Type B pancreatic cell (in vitro differentiated cells): ENCODE data around the gene DRC3. TPM values are rescaled to one million over a fixed set of nuclear protein-coding genes. Genes with fewer than 3 reads are reported as not detected.

Experiments
- DNase-seq: peaks from one replicate; pipeline ENCODE4 v3.0.0; 2021; ENCODE audit warnings: mixed read lengths; ENCODE audit not compliant: unreplicated experiment; ENCODE audit errors: extremely low spot score
- H3K27ac Mint-ChIP-seq: 2 replicates; pipeline ENCODE4 v1.8.0; 2021; ENCODE audit warnings: mild to moderate bottlenecking, mixed read lengths
- H3K27me3 Mint-ChIP-seq: 2 replicates; pipeline ENCODE4 v1.8.0; 2021; ENCODE audit warnings: mixed read lengths
- H3K36me3 Mint-ChIP-seq: 2 replicates; pipeline ENCODE4 v1.8.0; 2021; ENCODE audit warnings: mixed read lengths
- H3K4me1 Mint-ChIP-seq: one replicate; pipeline ENCODE4 v1.8.0; 2021; ENCODE audit warnings: mixed read lengths; ENCODE audit not compliant: unreplicated experiment
- H3K4me3 Mint-ChIP-seq: 2 replicates; pipeline ENCODE4 v1.8.0; 2021; ENCODE audit warnings: mild to moderate bottlenecking, mixed read lengths
- H3K9me3 Mint-ChIP-seq: 2 replicates; pipeline ENCODE4 v1.8.0; 2021; ENCODE audit warnings: mixed read lengths
- total RNA-seq: library from RNA; stranded (reverse); gene quantifications from 2 replicates; pipeline ENCODE4 v1.2.1, GENCODE V29; 2021; ENCODE audit warnings: low replicate concordance
- TF ChIP-seq, protein P1 (sequence below): fragments of 200-600 bp; sonication (generic); conservative IDR thresholded peaks from 2 replicates; pipeline ENCODE4 v1.5.0; 2021; ENCODE audit warnings: antibody characterized with exemption, mild to moderate bottlenecking

DRC3 gene
- total RNA-seq, 1 donor from 2014 or later: 8.9 TPM

DNA sequence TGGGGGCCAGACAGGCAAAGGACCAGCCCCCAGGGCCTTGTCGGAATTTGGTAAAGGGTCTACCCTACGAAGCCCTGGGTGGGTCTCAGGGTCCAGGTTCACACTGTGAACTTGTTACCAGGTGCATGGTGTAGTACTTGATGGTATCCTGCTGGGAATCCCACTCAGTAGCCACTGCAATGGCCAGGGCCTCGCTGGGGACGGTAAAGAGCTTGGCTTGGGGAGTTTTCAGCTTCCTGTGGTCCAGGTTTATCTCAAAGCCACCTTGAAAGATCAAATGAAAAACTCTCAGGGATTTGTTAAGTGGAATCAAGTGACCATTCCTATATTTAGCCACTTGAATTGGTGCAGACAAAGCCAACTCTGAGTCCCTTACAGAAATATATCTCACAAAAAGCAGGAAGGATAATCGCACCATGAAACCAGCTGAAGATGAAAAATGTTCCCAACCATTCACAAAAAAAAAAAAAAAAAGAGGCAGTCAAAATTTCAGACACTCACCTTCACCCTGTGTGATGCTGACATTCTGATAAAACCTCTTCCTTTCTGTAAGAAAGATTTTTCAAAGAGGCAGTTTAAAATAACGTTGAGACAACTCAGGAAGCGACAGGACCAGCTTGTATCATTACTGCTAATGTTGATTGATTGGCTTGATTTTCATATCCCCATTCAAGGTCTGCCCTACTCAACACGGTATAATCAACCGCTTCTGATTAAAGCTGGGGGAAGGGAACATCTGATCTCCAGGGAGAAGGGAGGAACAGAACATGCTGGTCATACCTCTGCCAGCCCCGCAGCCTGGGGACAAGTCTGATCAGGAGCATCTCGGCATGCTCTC lies 55.7 kb downstream of the DRC3 start:
- H3K4me3 Mint-ChIP-seq: no peak overlapping the region

GRCh38 chr17:18028952-18029540 lies 56.4 kb downstream of the DRC3 start:
- Mint-ChIP-seq H3K27ac (no peak overlapping the region), H3K4me3 (no peak overlapping the region), H3K27me3 (no peaks in the 10 kb centered on the region), H3K4me1 (peaks cover 11% of the 10 kb centered on the region), H3K9me3 (no peaks in the 10 kb centered on the region), H3K36me3 (no peaks in the 10 kb centered on the region)
- DNase-seq: no peak
- TF ChIP-seq, protein P1, sequence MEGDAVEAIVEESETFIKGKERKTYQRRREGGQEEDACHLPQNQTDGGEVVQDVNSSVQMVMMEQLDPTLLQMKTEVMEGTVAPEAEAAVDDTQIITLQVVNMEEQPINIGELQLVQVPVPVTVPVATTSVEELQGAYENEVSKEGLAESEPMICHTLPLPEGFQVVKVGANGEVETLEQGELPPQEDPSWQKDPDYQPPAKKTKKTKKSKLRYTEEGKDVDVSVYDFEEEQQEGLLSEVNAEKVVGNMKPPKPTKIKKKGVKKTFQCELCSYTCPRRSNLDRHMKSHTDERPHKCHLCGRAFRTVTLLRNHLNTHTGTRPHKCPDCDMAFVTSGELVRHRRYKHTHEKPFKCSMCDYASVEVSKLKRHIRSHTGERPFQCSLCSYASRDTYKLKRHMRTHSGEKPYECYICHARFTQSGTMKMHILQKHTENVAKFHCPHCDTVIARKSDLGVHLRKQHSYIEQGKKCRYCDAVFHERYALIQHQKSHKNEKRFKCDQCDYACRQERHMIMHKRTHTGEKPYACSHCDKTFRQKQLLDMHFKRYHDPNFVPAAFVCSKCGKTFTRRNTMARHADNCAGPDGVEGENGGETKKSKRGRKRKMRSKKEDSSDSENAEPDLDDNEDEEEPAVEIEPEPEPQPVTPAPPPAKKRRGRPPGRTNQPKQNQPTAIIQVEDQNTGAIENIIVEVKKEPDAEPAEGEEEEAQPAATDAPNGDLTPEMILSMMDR: no peak

More for the DNA sequence above, 55.7 kb downstream of the DRC3 start:
- no peaks in the 10 kb centered on the region for H3K27me3 Mint-ChIP-seq
- TF ChIP-seq, protein P1: no peak
- H3K4me1 Mint-ChIP-seq: peaks cover 7% of the 10 kb centered on the region
- no peaks in the 10 kb centered on the region for H3K9me3 Mint-ChIP-seq
- H3K36me3 Mint-ChIP-seq: no peaks in the 10 kb centered on the region
- DNase-seq: no peak
- H3K27ac Mint-ChIP-seq: no peak overlapping the region

DNA sequence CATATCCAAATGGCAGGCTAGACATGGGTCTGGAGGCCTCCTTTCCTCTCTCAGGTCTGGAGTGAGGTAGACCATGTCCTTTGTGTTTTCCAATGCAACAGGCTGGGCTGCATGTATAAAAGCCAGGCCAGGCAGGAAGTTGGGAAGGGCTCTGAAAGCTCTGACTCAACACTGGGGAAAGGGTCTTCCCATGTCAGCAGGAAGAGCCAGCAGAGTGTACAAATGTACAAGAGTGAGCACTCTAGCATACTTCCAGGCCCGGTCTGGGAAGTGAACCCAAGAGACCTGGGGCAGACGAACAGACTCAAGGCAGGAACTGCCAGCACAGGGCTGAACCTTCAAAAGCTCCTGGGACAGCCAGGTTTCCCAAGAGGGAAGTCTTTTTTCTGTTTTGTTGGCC lies 59.3 kb downstream of the DRC3 start:
- no peaks in the 10 kb centered on the region for H3K9me3 Mint-ChIP-seq
- DNase-seq: no peak
- no peak overlapping the region for H3K27ac Mint-ChIP-seq
- H3K36me3 Mint-ChIP-seq: no peaks in the 10 kb centered on the region
- no peaks in the 10 kb centered on the region for H3K27me3 Mint-ChIP-seq
- TF ChIP-seq, protein P1: no peak
- no peak overlapping the region for H3K4me3 Mint-ChIP-seq
- peaks cover 11% of the 10 kb centered on the region for H3K4me1 Mint-ChIP-seq

DNA sequence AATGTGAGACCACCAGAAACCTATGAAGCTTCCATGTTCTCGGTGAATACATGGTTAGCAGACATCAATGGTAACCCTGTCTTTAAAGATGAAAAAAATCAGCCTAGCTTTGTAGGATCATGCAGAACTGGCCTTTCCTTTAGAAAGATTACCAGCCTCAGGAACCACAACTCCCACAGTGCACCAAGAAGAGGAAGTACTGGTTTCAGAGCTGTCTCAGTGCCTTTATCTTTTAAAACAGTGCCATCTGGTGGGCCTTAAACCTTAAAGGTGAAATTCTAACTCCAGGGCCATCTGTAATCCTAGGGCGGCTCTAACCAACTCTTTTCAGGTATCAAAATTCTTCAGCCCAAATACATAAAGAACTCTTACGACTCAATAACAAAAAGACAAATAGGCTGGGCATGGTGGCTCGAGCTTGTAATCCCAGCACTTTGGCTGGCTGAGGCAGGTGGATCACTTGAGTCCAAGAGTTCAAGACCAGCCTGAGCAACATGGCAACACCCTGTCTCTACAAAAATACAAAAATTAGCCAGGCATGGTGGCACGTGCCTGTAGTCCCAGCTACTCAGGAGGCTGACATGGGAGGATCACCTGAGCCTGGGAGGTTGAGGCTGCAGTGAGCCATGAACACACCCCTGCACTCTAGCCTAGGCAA lies 60.9 kb downstream of the DRC3 start:
- no peaks in the 10 kb centered on the region for H3K9me3 Mint-ChIP-seq
- H3K27ac Mint-ChIP-seq: peak overlapping the region; percentile 71
- TF ChIP-seq, protein P1: peak; percentile 83
- no peaks in the 10 kb centered on the region for H3K36me3 Mint-ChIP-seq
- H3K4me3 Mint-ChIP-seq: peak overlapping the region; percentile 53
- DNase-seq: no peak
- peaks cover 19% of the 10 kb centered on the region for H3K4me1 Mint-ChIP-seq
- no peaks in the 10 kb centered on the region for H3K27me3 Mint-ChIP-seq

DNA sequence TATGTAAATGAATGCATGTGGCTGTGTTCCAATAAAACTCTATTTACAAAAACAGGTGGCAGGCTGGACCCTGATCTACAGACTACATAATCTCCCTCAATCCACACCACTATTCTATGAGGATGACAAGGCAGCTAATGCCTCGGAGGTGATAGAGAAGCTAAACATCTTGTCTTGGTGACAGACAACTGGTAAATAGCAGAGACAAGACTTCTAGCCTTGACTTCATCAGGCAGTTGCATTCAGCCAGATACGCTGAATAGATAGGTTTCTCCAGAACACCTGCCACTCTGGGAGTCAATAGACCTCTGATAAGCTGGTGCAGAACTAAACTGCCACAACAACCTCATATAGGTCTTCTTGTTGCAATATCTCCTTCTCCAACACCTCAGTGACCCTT lies 63.0 kb downstream of the DRC3 start:
- Mint-ChIP-seq H3K4me1 (peaks cover 30% of the 10 kb centered on the region), H3K36me3 (peaks cover 3% of the 10 kb centered on the region), H3K9me3 (no peaks in the 10 kb centered on the region), H3K27me3 (no peaks in the 10 kb centered on the region), H3K4me3 (peak overlapping the region; percentile 29), H3K27ac (no peak overlapping the region)
- TF ChIP-seq, protein P1: no peak
- no peak for DNase-seq
